Loucy (cell line): ENCODE data around the gene BAG1.

Experiments used
- H2AFZ ChIP-seq: fragments of 200-600 bp; sonication (generic); 2 replicates; pipeline ENCODE4 v1.6.0; 2016; ENCODE audit warnings: antibody characterized with exemption, mild to moderate bottlenecking, low read length, moderate library complexity
- H3F3A ChIP-seq: fragments of 200-600 bp; 2 replicates; pipeline ENCODE4 v1.6.0; 2016; ENCODE audit warnings: antibody characterized with exemption, low read depth, mild to moderate bottlenecking
- H3K27me3 ChIP-seq: fragments of 200-600 bp; sonication (generic); 2 replicates; pipeline ENCODE4 v1.6.1; 2014; ENCODE audit warnings: low read length, mild to moderate bottlenecking; ENCODE audit not compliant: insufficient read depth, poor library complexity, severe bottlenecking
- H3K36me3 ChIP-seq: fragments of 200-600 bp; sonication (generic); 2 replicates; pipeline ENCODE4 v1.6.1; 2016; ENCODE audit warnings: low read length; ENCODE audit not compliant: insufficient read depth
- H3K4me1 ChIP-seq: fragments of 200-600 bp; sonication (generic); 2 replicates; pipeline ENCODE4 v1.5.1; 2014; ENCODE audit warnings: low read length, mild to moderate bottlenecking; ENCODE audit not compliant: insufficient read depth, poor library complexity, severe bottlenecking
- H3K4me2 ChIP-seq: fragments of 200-600 bp; sonication (generic); 2 replicates; pipeline ENCODE4 v1.6.0; 2014; ENCODE audit warnings: antibody characterized with exemption, low read length, low read depth, mild to moderate bottlenecking; ENCODE audit not compliant: poor library complexity, severe bottlenecking
- H3K4me3 ChIP-seq: fragments of 200-600 bp; sonication (generic); 2 replicates; pipeline ENCODE4 v1.5.1; 2014; ENCODE audit warnings: low read length, mild to moderate bottlenecking, mixed read lengths; ENCODE audit not compliant: poor library complexity, severe bottlenecking
- H3K79me2 ChIP-seq: fragments of 200-600 bp; sonication (generic); 2 replicates; pipeline ENCODE4 v1.6.1; 2014; ENCODE audit warnings: low read length; ENCODE audit not compliant: insufficient read depth
- H3K9ac ChIP-seq: fragments of 200-600 bp; sonication (generic); 2 replicates; pipeline ENCODE4 v1.6.0; 2014; ENCODE audit warnings: mild to moderate bottlenecking, low read depth, low read length, moderate library complexity; ENCODE audit not compliant: poor library complexity, severe bottlenecking
- H3K9me2 ChIP-seq: fragments of 200-600 bp; sonication (generic); replicated peaks from 2 replicates; pipeline ENCODE4 v1.6.1; 2016; ENCODE audit warnings: low read depth, low read length, mixed read lengths
- H3K9me3 ChIP-seq: fragments of 200-600 bp; sonication (generic); 2 replicates; pipeline ENCODE4 v1.6.1; 2014; ENCODE audit warnings: mild to moderate bottlenecking, antibody characterized with exemption, low read length, low read depth; ENCODE audit not compliant: insufficient read depth
- H4K20me1 ChIP-seq: fragments of 200-600 bp; sonication (generic); 2 replicates; pipeline ENCODE4 v1.6.0; 2014; ENCODE audit warnings: antibody characterized with exemption, low read length, mild to moderate bottlenecking; ENCODE audit not compliant: insufficient read depth, poor library complexity, severe bottlenecking
- CTCF ChIP-seq: fragments of 200-600 bp; sonication (generic); conservative IDR thresholded peaks from 2 replicates; pipeline ENCODE4 v1.5.1; 2014; ENCODE audit warnings: mild to moderate bottlenecking, antibody characterized with exemption, low read length
- EZH2phosphoT487 ChIP-seq: fragments of 200-600 bp; IDR thresholded peaks from 2 replicates; pipeline ENCODE4 v1.6.1; 2018; ENCODE audit warnings: antibody characterized with exemption, mild to moderate bottlenecking, moderate library complexity, borderline replicate concordance

The BAG1 gene

GRCh38 chr9:33255014-33255413, 9.5 kb downstream of the BAG1 start:
- peaks cover 35% of the 10 kb centered on the region; the same call in 1 of the 2 replicates for H3K79me2 ChIP-seq
- no peaks in the 10 kb centered on the region for H3K27me3 ChIP-seq
- no peaks in the 10 kb centered on the region for H3K9me3 ChIP-seq
- H3K4me1 ChIP-seq: peaks cover 15% of the 10 kb centered on the region
- no peak overlapping the region for H3K4me2 ChIP-seq
- H3K4me3 ChIP-seq: no peak overlapping the region
- peaks cover 23% of the 10 kb centered on the region for H4K20me1 ChIP-seq
- no peak overlapping the region for H3K9ac ChIP-seq
- H3K36me3 ChIP-seq: peaks cover 69% of the 10 kb centered on the region
- no peaks in the 10 kb centered on the region for H3F3A ChIP-seq
- H2AFZ ChIP-seq: no peak overlapping the region
- H3K9me2 ChIP-seq: no peaks in the 10 kb centered on the region
- no peak for TF ChIP-seq CTCF
- no peak for TF ChIP-seq EZH2phosphoT487

GRCh38 chr9:33254211-33254610, 10.3 kb downstream of the BAG1 start:
- Histone ChIP-seq H3K4me1 (peaks cover 7% of the 10 kb centered on the region), H3K79me2 (peaks cover 27% of the 10 kb centered on the region; the same call in 1 of the 2 replicates), H3K4me3 (no peak overlapping the region), H3K9me3 (no peaks in the 10 kb centered on the region), H3F3A (no peaks in the 10 kb centered on the region), H3K4me2 (no peak overlapping the region), H3K36me3 (peaks cover 61% of the 10 kb centered on the region), H3K9me2 (no peaks in the 10 kb centered on the region), H2AFZ (no peak overlapping the region), H3K9ac (no peak overlapping the region), H3K27me3 (no peaks in the 10 kb centered on the region), H4K20me1 (peaks cover 21% of the 10 kb centered on the region)
- TF ChIP-seq CTCF: no peak
- no peak for TF ChIP-seq EZH2phosphoT487

- Histone ChIP-seq H4K20me1 (no peaks in the 10 kb centered on the region), H3K27me3 (no peaks in the 10 kb centered on the region), H3K4me3 (no peak overlapping the region), H3K79me2 (no peaks in the 10 kb centered on the region), H3K4me1 (no peaks in the 10 kb centered on the region), H3K36me3 (peaks cover 29% of the 10 kb centered on the region; the same call in 1 of the 2 replicates), H2AFZ (no peak overlapping the region), H3K9me2 (no peaks in the 10 kb centered on the region), H3K9me3 (no peaks in the 10 kb centered on the region), H3K9ac (no peak overlapping the region), H3K4me2 (no peak overlapping the region), H3F3A (no peaks in the 10 kb centered on the region)
- TF ChIP-seq CTCF: no peak
- TF ChIP-seq EZH2phosphoT487: no peak
These were observed 14.0 kb downstream of the BAG1 start for GRCh38 chr9:33250458-33250995.
